ENCODE measurements around the gene PDGFC.

The PDGFC gene

GRCh38 chr4:156971676-156972378, at the start of gene PDGFC:
Gene PDGFC (minus strand): TSS chr4:156971799. CDS start chr4:156970903, 896 bp downstream.
- DNase-seq = peak; percentile 80

DNA sequence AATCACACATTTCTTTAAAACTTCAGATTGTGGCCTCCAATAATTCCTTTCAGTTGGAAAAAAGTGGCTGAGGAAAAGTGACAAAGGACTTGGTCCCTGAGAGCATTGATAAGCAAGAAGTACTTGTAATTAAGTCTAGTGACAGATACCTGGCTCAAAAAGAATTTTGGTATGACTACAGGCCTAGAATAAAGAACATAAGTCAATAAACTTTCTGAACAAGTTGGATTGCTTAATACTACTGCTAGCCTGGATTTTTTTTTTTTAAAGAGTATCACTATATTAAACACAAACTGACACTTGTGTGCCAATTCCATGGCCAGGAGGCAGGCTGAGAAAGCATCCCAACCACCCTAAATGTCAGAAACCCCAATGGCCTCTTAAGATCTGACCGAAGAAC, 49.3 kb upstream of the PDGFC start:
- no peak for DNase-seq

DNA sequence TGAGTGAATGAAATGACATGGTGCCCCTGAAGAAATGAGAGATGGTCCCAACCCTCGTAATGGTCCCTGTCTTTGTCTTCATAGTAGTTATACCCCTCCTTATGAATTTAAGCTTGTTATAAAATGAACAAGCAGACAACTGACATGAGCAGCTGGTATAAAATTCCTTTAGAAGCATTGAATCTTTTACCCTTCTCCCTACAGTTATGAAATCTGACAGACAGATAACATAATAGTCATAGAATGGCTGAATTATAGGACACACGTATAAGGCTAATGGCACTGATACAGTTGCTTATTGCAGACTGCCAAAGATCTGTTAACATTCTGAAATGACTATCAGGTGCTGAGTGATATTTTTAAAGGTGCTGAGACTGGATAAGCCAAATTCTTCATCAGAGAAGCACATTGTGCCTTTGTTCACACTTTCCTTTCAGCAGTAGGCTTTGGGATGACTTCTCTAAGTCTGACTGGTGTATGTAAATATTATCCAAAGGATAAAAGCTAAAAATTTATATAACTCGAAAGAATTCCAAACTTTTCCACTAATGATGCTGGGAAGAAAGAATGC, 47.4 kb upstream of the PDGFC start:
- DNase-seq = no peak

DNA sequence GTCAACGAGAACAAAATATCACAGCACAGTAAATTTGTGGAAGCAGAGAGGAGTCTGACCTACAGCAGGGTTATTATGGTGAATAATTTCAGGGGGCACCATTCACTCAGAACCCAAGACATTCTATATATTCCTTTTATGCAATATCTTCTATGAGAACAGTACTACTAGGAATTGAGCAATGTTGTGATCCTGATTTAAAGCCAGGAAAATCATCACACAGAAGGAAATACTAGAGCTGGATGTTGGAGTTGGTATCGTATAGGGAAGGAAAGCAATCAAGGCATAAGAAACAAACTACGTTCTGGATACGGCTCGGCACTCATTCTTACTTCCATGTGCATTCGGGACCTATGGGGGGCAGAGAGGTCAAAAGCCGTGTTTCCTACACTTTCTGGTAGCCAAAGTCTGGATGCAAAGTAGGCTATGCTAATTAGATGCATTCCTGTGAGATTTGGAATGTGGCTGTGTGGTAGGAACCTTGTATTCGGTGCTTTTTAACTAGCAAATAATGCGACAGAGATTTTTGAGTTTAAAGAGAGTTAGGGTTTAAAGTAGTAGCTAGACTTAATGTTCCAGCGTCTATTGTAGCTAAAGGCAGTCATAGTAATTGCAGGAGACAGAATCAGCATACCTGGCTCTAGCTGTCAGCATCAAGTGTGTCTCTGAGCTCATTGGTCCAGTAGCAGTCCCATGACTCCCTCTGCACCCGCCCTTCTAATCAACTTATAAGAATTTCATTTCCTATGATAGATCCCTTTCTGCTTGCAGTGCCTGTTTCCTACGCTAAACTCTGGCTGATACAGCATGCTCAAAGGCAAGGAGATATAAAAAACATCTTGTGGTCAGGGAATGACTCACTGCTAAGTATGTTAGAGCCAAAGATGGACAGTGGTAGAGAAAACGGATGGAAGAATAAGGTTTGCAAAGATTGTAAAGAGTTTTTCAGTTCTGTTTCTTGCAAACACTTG, 43.3 kb upstream of the PDGFC start:
- DNase-seq = no peak

- peak; percentile 85 for DNase-seq
These were observed 42.1 kb upstream of the PDGFC start for GRCh38 chr4:157013656-157014055.

GRCh38 chr4:157012781-157013180, 41.2 kb upstream of the PDGFC start:
- DNase-seq = no peak

DNA sequence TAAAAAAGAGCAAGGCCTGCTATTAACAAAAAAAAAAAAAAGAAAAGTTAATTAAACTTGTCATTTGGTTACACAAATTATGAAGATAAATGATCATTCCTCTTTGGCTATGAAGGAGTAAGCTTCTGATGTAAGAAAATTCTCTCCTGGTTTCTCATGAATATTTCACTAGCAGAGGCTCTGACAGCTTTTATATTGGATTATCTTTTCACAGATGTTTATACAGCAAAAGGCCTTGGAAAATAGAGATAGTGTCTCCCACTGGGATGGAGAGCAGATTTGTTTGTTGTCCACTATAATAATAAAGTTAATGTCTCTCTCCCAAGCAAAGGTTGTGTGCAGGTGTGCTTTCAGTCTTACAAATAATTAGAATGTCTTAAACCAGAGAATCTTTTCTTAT, 40.7 kb upstream of the PDGFC start:
- no peak for DNase-seq

- DNase-seq = no peak
These were observed 39.0 kb upstream of the PDGFC start for GRCh38 chr4:157010630-157011029.

GRCh38 chr4:157005831-157006230, 34.2 kb upstream of the PDGFC start:
- no peak for DNase-seq

- peak; percentile 96 for DNase-seq
These were observed 33.6 kb upstream of the PDGFC start for GRCh38 chr4:157005193-157005592.

DNA sequence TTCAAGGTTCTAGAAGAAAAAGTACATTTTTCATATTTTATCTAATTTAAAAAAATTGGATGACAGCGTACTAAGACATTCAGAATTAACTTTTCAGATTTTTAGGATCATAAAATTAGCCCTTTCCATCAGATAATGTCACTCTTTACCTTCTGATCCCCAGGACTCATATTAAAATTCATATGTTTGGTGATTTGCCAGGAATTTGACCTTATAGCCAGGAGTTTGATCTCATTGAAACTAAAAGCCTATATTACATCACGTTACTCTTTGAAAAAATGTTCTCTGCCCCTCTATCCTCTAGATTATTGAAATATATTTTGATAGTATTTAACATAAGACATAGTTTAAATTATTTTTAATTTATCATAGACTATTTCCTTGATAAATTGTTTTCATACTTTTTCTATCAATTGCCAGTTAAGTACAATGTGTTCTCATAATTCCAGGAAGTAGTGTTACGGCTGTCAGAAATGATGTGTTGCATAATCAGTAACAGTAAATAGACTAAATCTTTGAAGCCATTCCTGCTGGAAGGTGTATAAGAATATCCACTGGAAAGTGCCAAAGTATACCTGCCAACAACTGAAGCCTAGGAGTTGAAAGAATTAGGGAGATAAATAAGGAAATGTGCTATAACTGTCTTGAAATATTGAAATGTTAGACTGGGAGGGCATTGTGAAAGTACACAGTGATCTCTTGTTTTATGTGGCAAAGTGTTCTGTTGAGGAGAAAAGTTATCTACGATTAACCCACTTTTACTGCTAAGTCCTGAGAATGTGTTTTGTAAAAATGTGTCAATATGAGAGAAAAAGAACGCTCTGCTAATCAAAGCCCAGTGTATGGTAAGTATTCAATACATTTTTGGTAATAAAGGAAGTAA, 32.9 kb upstream of the PDGFC start:
- DNase-seq = peak; percentile 42

DNA sequence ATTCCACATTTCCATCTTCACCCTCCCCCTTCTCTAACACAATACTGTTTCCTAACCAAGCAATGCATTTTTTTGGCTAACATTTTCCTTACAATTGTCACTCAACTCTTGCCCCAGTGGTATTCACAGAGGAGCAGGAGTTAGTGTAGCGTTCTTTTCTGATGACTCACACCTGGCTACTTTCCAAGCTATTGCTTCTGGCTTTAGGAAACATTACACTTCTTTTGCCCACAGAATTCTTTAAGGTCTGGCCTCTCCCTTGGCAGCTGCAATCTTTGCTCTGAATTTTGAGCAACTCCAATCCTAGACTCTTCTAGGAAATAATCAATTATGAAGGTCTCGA, 27.5 kb upstream of the PDGFC start:
- peak; percentile 95 for DNase-seq

DNA sequence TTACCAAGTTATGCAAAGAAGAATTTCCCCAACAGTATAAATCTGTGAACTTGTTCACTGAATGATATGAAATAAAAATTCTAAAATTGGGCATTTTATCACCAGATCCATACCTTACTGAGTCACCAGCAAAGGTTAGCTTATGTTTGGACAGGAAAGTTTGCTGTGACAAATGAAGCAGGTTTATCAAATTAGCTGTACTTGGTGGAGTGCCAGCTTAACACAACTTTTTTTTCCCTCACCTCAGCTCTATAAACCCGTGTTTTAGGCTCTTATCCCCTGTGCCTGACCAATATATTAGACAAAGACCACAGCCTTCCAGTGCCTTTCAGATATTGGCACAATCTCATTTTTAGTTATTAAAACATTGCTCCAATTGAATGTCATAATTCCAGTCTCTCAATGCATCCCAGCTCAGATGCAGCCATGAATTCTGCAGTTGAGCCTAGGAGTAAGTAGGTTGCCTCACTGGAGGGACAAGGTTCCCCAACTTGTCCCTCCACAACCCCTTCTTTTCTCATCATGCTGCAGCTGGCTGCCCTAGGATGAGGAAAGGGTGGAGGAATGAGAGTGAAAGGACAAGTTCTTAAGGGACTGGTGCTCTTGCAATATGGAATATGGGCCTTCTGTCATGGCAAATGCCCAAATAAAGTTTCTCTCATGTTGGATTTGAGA, 27.0 kb upstream of the PDGFC start:
- DNase-seq = no peak

DNA sequence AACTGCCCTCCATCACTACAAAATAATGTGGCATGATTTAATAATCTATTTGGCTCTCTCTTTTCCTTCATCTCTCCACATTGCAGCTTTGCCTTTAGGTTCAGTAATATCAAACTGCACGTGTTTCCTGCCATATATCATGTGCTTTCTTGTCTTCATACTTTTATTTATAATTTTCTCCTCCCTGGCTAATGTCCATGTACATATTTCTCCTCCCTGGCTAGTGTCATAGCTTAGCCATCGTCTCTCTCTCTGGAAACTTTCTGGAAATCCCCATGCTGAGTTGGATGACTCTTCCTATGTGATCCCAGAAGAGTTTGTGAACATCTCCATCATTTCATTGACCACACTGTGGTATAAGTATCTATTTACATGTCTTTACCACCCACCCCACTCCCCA, 21.3 kb upstream of the PDGFC start:
- no peak for DNase-seq

- DNase-seq = no peak
These were observed 19.6 kb upstream of the PDGFC start for GRCh38 chr4:156991161-156991560.

DNA sequence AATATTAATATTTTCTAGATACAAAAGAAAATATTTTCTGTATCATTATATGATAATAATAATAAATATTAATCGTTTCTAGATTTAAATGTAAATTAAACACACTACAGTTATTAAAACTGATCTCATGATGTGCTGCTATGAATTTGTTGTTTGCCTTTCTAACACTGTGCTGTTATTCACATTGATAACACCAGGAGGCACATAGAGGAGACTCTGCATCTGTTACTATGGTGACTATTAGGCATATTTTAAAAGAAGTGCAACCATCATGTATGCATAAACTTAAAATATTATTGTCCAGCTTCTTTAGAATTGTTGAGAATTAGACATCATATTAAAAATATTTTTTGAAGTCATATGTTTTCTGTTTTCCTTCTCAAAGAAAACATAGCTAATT, 11.8 kb upstream of the PDGFC start:
- peak; percentile 39 for DNase-seq

GRCh38 chr4:156981262-156981769, 9.7 kb upstream of the PDGFC start:
- peak; percentile 89 for DNase-seq

GRCh38 chr4:156977435-156978160, 6.0 kb upstream of the PDGFC start:
- DNase-seq = peak; percentile 22

DNA sequence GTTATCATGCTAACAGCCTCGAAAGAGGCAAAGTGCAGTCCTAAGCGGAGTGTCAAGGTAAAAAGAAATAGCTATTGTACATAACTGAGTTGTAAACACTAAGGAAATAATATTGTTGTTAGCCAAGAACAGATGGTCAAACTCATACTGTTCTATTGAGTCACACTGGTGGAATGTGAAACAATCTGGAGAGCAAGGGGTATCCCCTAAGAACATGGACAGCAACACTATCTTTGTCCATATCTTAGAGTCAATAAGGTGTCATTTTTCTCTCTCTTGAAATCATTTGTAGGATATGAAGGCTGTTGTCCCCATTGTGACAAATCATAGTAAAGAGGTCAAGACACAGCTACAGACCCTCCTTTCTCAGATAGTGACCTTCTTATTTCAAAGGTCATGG, 4.5 kb upstream of the PDGFC start:
- DNase-seq = no peak

GRCh38 chr4:156975686-156976085, 4.1 kb upstream of the PDGFC start:
- no peak for DNase-seq

DNA sequence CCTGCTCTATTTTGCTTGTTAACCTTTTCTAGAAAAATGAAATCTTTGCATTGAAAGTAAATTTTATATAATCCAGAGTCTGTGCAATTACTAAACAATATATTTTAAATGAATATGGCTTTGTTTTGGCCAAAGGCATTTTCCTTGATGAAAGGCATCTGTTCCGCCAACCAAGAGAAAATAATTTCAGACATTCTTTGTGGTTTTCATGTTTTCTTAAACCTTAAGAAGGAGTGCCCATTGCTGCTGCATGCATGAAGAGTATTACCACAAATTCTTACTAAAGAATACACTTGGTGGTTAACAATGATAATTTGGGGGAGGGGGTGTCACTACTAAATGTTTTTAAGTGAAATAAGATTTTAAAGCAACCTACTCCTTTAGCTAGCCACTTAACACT, 2.7 kb upstream of the PDGFC start:
- DNase-seq = no peak

Measured in NCI-H446 treated with DMSO at 0.1 percent for 48 hours (cell line).